KMS-11 (cell line): Measurements from ENCODE around the gene CSF1R.

Experiments used
- H2AFZ ChIP-seq: fragments of 200-600 bp; sonication (generic); 2 replicates; pipeline ENCODE4 v1.6.1; 2016; ENCODE audit warnings: antibody characterized with exemption, mixed run types, low read depth
- H3K27ac ChIP-seq: fragments of 200-600 bp; sonication (generic); 2 replicates; pipeline ENCODE4 v1.6.1; 2016; ENCODE audit warnings: mild to moderate bottlenecking, mixed run types
- H3K27me3 ChIP-seq: fragments of 200-600 bp; sonication (generic); 2 replicates; pipeline ENCODE4 v1.6.1; 2017; ENCODE audit warnings: mild to moderate bottlenecking, low read depth, mixed run types, moderate library complexity; ENCODE audit not compliant: insufficient read depth
- H3K36me3 ChIP-seq: fragments of 200-600 bp; sonication (generic); 2 replicates; pipeline ENCODE4 v1.6.1; 2017; ENCODE audit warnings: mild to moderate bottlenecking, mixed run types; ENCODE audit not compliant: insufficient read depth
- H3K4me1 ChIP-seq: fragments of 200-600 bp; sonication (generic); 2 replicates; pipeline ENCODE4 v1.6.1; 2016; ENCODE audit warnings: mild to moderate bottlenecking, low read depth, mixed run types; ENCODE audit not compliant: poor library complexity, severe bottlenecking
- H3K4me2 ChIP-seq: fragments of 200-600 bp; sonication (generic); 2 replicates; pipeline ENCODE4 v1.7.0; 2016; ENCODE audit warnings: mild to moderate bottlenecking, mixed run types
- H3K4me3 ChIP-seq: fragments of 200-600 bp; sonication (generic); IDR thresholded peaks from 2 replicates; pipeline ENCODE4 v1.6.1; 2017; ENCODE audit warnings: low read depth, low read length, mixed read lengths; ENCODE audit not compliant: insufficient read depth
- H3K79me2 ChIP-seq: fragments of 200-600 bp; sonication (generic); 2 replicates; pipeline ENCODE4 v1.6.1; 2016; ENCODE audit warnings: low read depth, mixed run types; ENCODE audit not compliant: insufficient read depth
- H3K9ac ChIP-seq: fragments of 200-600 bp; sonication (generic); 2 replicates; pipeline ENCODE4 v1.6.1; 2016; ENCODE audit warnings: mild to moderate bottlenecking, mixed run types
- H4K20me1 ChIP-seq: fragments of 200-600 bp; sonication (generic); 2 replicates; pipeline ENCODE4 v1.6.1; 2016; ENCODE audit warnings: mild to moderate bottlenecking, mixed run types; ENCODE audit not compliant: insufficient read depth
- TF ChIP-seq, protein P1 (sequence below): fragments of 200-600 bp; sonication (generic); conservative IDR thresholded peaks from 2 replicates; pipeline ENCODE4 v1.6.1; 2017; ENCODE audit warnings: low read depth, mild to moderate bottlenecking, antibody characterized with exemption, low read length, moderate library complexity, mixed read lengths

Gene CSF1R

GRCh38 chr5:150116667-150117400, 30.5 kb upstream of the CSF1R start:
- no peak overlapping the region for H2AFZ ChIP-seq
- H3K36me3 ChIP-seq = no peaks in the 10 kb centered on the region
- TF ChIP-seq, protein P1, sequence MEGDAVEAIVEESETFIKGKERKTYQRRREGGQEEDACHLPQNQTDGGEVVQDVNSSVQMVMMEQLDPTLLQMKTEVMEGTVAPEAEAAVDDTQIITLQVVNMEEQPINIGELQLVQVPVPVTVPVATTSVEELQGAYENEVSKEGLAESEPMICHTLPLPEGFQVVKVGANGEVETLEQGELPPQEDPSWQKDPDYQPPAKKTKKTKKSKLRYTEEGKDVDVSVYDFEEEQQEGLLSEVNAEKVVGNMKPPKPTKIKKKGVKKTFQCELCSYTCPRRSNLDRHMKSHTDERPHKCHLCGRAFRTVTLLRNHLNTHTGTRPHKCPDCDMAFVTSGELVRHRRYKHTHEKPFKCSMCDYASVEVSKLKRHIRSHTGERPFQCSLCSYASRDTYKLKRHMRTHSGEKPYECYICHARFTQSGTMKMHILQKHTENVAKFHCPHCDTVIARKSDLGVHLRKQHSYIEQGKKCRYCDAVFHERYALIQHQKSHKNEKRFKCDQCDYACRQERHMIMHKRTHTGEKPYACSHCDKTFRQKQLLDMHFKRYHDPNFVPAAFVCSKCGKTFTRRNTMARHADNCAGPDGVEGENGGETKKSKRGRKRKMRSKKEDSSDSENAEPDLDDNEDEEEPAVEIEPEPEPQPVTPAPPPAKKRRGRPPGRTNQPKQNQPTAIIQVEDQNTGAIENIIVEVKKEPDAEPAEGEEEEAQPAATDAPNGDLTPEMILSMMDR = no peak
- no peak overlapping the region for H3K4me2 ChIP-seq
- H3K9ac ChIP-seq = no peak overlapping the region
- no peaks in the 10 kb centered on the region for H3K79me2 ChIP-seq
- no peak overlapping the region for H3K4me3 ChIP-seq
- no peaks in the 10 kb centered on the region for H4K20me1 ChIP-seq
- no peaks in the 10 kb centered on the region for H3K4me1 ChIP-seq
- no peak overlapping the region for H3K27ac ChIP-seq
- H3K27me3 ChIP-seq = no peaks in the 10 kb centered on the region

DNA sequence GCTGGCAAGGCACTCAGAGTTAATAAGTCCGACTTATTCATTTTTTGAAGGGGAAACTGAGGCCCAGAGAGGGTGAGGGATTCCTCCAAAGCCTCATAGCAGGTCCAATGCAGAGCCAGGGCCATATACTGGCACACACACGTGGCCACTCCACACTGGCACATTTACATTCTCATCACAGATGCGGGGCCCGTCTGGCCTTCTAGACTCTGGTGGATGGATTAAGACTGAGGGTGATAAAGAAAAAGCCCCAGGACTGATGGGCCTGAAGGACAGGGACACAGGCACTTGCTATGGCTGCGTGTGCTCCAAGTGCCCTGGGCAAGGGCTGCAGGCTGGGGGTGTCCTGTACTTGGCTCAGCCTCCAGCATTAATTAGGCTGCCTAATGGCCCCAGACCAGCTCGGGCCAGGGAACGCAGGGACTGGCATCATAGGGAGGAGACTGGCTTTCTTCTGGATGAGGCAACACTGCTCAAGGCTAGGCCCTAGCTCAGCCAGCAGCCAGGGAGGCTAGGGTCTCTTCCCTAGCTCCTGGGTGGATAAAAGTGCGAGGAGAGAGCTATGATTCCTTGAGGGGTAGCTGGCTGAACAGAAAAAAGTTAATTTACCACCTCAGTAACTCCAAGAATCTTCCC, 28.5 kb upstream of the CSF1R start:
- H3K36me3 ChIP-seq = no peaks in the 10 kb centered on the region
- no peaks in the 10 kb centered on the region for H4K20me1 ChIP-seq
- no peaks in the 10 kb centered on the region for H3K4me1 ChIP-seq
- H3K9ac ChIP-seq = no peak overlapping the region
- no peak overlapping the region for H2AFZ ChIP-seq
- no peak overlapping the region for H3K4me2 ChIP-seq
- H3K27me3 ChIP-seq = no peaks in the 10 kb centered on the region
- no peak overlapping the region for H3K4me3 ChIP-seq
- TF ChIP-seq, protein P1 = no peak
- H3K27ac ChIP-seq = no peak overlapping the region
- no peaks in the 10 kb centered on the region for H3K79me2 ChIP-seq

DNA sequence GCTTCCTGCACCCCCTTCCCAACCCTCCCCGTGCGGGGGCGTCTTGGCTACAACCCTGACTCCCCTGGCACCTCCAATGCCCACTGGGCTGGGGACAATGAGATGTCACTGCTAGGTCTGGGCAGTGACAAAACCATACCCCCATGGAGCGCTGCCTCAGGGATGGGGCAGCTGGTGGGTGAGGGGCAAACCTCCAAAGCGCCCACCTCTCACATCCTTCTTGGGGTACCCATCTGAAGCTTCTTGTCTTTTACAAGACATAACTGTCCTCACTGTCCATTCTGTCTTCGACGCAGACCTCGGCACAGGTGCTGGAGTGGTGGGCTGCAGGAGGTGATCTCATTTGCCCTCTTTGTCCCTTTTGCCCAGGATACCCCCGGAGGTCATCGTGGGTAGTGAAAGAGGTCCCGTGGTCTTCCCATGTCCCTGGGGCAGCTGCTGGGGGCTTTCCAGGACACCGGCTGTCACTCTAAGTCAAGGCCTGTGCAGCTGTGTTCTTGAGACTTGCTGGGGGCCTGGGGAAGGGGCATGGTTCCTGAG, 27.8 kb upstream of the CSF1R start:
- H3K4me1 ChIP-seq = no peaks in the 10 kb centered on the region
- H3K36me3 ChIP-seq = no peaks in the 10 kb centered on the region
- no peaks in the 10 kb centered on the region for H3K79me2 ChIP-seq
- H3K4me3 ChIP-seq = no peak overlapping the region
- no peak overlapping the region for H2AFZ ChIP-seq
- H3K4me2 ChIP-seq = no peak overlapping the region
- no peak overlapping the region for H3K9ac ChIP-seq
- TF ChIP-seq, protein P1 = no peak
- H4K20me1 ChIP-seq = no peaks in the 10 kb centered on the region
- no peaks in the 10 kb centered on the region for H3K27me3 ChIP-seq
- H3K27ac ChIP-seq = no peak overlapping the region

- Histone ChIP-seq H3K79me2 (no peaks in the 10 kb centered on the region), H3K4me3 (no peak overlapping the region), H3K9ac (no peak overlapping the region), H3K36me3 (no peaks in the 10 kb centered on the region), H3K27me3 (no peaks in the 10 kb centered on the region), H3K27ac (no peak overlapping the region), H4K20me1 (no peaks in the 10 kb centered on the region), H2AFZ (no peak overlapping the region), H3K4me2 (no peak overlapping the region), H3K4me1 (no peaks in the 10 kb centered on the region)
- TF ChIP-seq, protein P1 = no peak
Observed at GRCh38 chr5:150113047-150113744, 26.8 kb upstream of the CSF1R start.
